ENCODE results near the gene C16orf74.

- TF ChIP-seq, protein P1, sequence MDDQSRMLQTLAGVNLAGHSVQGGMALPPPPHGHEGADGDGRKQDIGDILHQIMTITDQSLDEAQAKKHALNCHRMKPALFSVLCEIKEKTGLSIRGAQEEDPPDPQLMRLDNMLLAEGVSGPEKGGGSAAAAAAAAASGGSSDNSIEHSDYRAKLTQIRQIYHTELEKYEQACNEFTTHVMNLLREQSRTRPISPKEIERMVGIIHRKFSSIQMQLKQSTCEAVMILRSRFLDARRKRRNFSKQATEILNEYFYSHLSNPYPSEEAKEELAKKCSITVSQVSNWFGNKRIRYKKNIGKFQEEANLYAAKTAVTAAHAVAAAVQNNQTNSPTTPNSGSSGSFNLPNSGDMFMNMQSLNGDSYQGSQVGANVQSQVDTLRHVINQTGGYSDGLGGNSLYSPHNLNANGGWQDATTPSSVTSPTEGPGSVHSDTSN (IDR thresholded peaks at IDR 0.05) = no peak
- TF ChIP-seq RAD21 (conservative IDR thresholded peaks at IDR 0.05 in 1 of 2, IDR thresholded peaks at IDR 0.05 in 1 of 2) (no peak), CTCF (IDR thresholded peaks at IDR 0.05) (no peak), ESRRA (IDR thresholded peaks at IDR 0.05; ENCODE audit: borderline replicate concordance, low read length) (no peak), JUNB (IDR thresholded peaks at IDR 0.05) (no peak), MAZ (IDR thresholded peaks at IDR 0.05; ENCODE audit: borderline replicate concordance, low read depth, low read length) (no peak), CHD2 (IDR thresholded peaks at IDR 0.05; ENCODE audit: low read length, partially characterized antibody) (no peak), NPAS2 (CRISPR knock-in tag; IDR thresholded peaks at IDR 0.05; ENCODE audit: borderline replicate concordance) (no peak), ZNF302 (CRISPR knock-in tag; IDR thresholded peaks at IDR 0.05) (no peak), POLR2A (IDR thresholded peaks at IDR 0.05; ENCODE audit: low read length) (no peak), RCOR1 (IDR thresholded peaks at IDR 0.05; ENCODE audit: low read depth, low read length) (no peak), NR3C1 (IDR thresholded peaks at IDR 0.05) (no peak), CEBPB (IDR thresholded peaks at IDR 0.05) (no peak)
- TF ChIP-seq, protein P2, sequence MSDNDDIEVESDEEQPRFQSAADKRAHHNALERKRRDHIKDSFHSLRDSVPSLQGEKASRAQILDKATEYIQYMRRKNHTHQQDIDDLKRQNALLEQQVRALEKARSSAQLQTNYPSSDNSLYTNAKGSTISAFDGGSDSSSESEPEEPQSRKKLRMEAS (IDR thresholded peaks at IDR 0.05) = no peak
Observed at GRCh38 chr16:85762970-85763369, 12.1 kb upstream of the C16orf74 start.
